ENCODE data around the gene PRRX2. TPM values are rescaled to one million over a fixed set of nuclear protein-coding genes. Genes with fewer than 3 reads are reported as not detected.

The PRRX2 gene
- total RNA-seq, 1 experiment from 2014 or later, result 0.29 TPM

DNA sequence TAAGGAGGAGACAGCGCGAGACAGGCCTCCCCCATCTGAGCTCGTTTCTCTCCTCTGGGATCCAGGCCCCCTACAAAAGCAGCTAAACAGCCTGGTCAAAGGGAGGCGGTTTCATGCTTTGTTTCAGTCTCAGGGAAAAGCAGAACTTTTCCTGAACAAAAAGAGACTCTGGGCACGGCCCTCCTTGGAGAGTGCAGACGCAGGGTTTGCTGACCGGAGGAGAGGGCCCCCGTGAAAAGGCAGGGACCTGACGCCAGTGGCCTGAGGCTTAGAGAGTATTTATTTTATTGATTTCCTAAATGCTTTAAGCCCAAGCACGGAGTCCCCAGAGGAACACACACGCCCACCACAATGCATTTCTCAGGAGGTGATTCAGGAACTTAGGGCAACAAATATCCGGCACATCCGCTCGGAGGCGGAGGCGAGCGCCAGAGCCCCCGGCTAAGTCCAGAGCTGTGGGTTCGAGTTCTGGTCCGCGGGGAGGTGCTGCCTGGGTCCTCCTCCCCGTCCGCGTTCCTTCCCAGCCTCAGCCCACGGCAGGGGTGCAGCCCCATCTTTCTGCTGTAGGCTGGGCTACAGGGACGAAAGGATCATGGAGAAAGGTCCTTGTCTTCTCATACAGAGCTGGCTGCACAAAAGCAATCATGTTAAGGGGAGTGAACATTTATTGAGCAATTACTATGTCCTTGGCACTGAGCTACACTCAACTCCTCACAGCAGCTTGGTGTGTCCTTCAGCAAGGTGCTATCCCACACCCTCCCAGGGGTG, 47.4 kb downstream of the PRRX2 start:
- in situ Hi-C loops (cut with HindIII; ENCODE audit: low pct_unique_long_range_greater_than_20kb, low sequenced_read_pairs), result no loop called here
- peak; percentile 30 for DNase-seq (ENCODE audit: low read depth, low spot score)

DNA sequence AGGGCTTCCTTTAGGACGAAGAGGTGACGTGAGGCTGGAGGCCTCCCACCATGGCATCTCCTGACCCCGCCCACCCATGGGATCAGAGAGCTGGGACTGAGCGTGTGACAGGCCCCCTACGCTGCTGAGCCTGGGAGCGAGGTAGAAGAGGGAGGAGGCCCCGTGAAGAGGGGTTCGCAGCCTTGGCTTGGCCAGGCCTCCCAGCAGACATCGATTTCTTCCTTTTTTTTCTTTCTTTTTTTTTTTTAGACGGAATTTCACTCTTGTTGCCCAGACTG, 47.9 kb downstream of the PRRX2 start:
- DNase-seq (ENCODE audit: low read depth, low spot score), result no peak
- in situ Hi-C loops (cut with HindIII; ENCODE audit: low pct_unique_long_range_greater_than_20kb, low sequenced_read_pairs), result no loop called here

DNA sequence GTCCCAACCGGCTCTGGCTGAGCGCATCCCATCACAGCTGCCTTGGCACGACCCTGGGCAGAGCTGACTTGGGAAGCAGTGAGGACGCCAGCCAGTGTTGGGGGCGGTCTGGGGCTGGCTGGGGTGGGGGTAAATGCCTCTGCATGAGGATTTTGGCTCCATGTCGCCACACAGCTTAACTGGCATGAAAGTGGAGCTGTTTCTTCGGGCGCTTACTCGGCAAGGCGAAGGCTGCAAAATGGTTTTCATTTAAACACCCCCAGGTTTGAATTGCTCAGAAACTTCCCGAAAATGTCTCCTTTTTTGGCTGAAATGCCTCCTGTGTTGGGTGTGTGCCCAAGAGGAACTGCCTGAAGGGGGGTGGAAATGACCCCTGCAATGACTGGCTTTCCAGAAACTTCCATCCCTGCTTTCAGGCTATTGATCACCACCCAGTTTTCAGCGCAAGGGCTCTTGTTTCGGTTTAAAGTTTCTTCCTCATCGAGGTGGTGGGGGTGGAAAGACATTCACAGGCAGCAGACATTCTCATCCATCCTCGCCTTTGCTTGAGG, 49.1 kb downstream of the PRRX2 start:
- in situ Hi-C loops (cut with HindIII; ENCODE audit: low pct_unique_long_range_greater_than_20kb, low sequenced_read_pairs), result no loop called here
- DNase-seq (ENCODE audit: low read depth, low spot score), result no peak

GRCh38 chr9:129716091-129716490, 50.6 kb downstream of the PRRX2 start:
- DNase-seq (ENCODE audit: low read depth, low spot score), result peak; percentile 41
- in situ Hi-C loops (cut with HindIII; ENCODE audit: low pct_unique_long_range_greater_than_20kb, low sequenced_read_pairs), result no loop called here

DNA sequence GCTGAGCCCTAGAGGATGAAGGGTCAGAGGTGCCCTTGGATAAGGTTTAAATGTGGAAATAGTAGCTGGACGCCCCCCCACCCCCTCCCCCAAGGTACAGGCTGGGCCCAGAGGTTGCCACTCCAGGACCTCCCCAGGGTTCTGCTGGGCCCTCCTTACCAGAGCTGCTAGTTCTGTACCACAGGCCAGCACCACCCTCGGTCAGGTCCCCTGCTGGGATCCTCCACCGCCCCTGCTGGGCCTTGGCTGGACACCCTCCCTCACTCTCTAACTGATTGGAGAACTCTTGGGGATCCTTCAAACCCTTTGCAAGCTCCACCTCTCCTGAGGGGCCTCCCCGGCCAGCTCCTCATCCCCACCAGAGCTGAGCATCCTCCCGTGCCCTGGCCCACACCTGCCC, 52.5 kb downstream of the PRRX2 start:
- no peak for DNase-seq (ENCODE audit: low read depth, low spot score)
- in situ Hi-C loops (cut with HindIII; ENCODE audit: low pct_unique_long_range_greater_than_20kb, low sequenced_read_pairs), result no loop called here

- DNase-seq (ENCODE audit: low read depth, low spot score), result no peak
- in situ Hi-C loops (cut with HindIII; ENCODE audit: low pct_unique_long_range_greater_than_20kb, low sequenced_read_pairs), result no loop called here
Observed at GRCh38 chr9:129718647-129719046, 53.2 kb downstream of the PRRX2 start.

- in situ Hi-C loops (cut with HindIII; ENCODE audit: low pct_unique_long_range_greater_than_20kb, low sequenced_read_pairs), result no loop called here
Observed at GRCh38 chr9:129719135-129719534, 53.7 kb downstream of the PRRX2 start.

DNA sequence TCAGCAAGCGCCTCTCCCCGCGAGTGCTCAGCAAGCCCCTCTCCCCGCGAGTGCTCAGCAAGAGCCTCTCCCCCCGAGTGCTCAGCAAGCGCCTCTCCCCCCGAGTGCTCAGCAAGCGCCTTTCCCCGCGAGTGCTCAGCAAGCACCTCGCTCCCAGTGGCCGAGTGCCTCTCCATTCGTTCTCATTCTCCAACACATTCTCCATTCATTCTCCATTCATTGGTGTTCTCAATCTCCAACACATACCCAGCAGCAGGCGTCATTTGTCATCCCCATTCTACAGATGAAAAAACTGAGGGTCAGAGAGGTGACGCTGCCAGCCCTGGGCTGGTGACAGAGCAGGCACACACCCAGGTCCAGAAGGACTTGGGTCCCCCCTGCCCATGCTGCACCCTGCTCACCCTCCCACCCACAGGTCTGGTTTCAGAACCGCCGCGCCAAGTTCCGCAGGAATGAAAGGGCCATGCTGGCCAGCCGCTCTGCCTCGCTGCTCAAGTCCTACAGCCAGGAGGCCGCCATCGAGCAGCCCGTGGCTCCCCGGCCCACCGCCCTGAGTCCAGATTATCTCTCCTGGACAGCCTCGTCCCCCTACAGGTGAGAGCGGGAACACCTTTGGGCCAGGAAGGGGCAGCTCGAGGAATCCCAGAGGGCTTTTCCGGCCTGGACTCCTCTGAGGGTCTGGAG, 54.9 kb downstream of the PRRX2 start:
- in situ Hi-C loops (cut with HindIII; ENCODE audit: low pct_unique_long_range_greater_than_20kb, low sequenced_read_pairs), result no loop called here
- peak; percentile 28 for DNase-seq (ENCODE audit: low read depth, low spot score)

More at GRCh38 chr9:129719135-129719534, 53.7 kb downstream of the PRRX2 start:
- no peak for DNase-seq (ENCODE audit: low read depth, low spot score)

- DNase-seq (ENCODE audit: low read depth, low spot score), result peak; percentile 60
- in situ Hi-C loops (cut with HindIII; ENCODE audit: low pct_unique_long_range_greater_than_20kb, low sequenced_read_pairs), result no loop called here
Observed at GRCh38 chr9:129720865-129721545, 55.6 kb downstream of the PRRX2 start.

- no peak for DNase-seq (ENCODE audit: low read depth, low spot score)
- in situ Hi-C loops (cut with HindIII; ENCODE audit: low pct_unique_long_range_greater_than_20kb, low sequenced_read_pairs), result no loop called here
Observed at GRCh38 chr9:129722913-129723312, 57.5 kb downstream of the PRRX2 start.

DNA sequence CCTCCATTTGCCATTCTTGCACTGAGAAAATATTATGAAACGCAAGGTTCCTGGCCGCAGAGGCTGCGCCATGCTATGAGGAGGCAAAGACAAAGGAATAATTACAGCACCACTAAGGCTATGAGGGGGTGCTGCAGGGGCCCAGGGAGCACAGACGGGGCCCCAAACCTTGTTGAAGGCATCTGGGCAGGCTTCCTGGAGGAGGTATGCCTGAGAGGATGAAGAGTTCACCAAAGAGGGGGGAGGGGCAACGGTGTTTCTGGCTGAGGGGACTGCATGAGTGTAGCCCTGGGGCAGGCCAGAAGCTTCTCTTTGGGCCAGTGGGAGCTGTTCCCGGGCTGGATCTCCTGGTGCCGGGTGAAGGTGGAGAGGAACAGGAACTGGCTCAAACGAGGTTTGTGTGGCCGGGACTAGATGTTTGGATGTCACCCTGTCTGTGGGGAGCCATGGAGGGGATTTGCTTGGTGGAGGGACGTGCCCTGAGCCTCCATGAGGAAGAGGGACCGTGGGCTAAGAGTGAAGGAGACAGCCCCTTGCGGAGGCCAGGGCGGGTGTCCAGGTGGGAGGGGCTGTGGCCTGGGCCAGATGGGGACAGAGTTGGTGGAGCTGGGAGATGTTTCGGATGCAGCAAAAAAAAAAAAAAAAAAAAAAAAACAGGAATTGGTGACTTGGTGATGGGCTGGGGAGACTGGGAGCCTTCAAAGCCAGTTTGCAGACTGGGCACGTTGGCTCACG, 59.2 kb downstream of the PRRX2 start:
- in situ Hi-C loops (cut with HindIII; ENCODE audit: low pct_unique_long_range_greater_than_20kb, low sequenced_read_pairs), result no loop called here
- DNase-seq (ENCODE audit: low read depth, low spot score), result no peak

DNA sequence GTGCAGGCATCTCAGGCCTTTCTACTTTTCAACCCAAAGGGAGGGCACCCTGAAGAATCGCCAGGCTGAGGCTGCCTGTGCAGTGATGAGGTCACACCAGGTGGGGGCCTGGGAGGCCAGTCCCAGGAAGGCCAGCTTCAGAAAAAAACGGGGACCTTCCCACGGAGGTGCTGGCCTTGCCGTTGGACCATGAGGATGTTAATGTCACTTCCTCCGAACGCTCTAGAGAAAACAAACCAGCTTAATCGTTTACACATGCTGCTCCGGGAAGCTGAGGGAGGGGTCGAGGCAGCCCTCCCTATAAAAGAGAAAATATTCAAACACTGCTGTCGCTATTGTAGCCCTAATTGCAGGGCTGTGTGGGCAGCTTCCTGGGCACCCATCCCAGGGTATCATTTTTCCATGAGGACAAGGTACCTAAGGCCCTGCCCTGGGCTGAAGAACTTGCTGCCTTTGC, 60.4 kb downstream of the PRRX2 start:
- in situ Hi-C loops (cut with HindIII; ENCODE audit: low pct_unique_long_range_greater_than_20kb, low sequenced_read_pairs), result no loop called here
- no peak for DNase-seq (ENCODE audit: low read depth, low spot score)

GRCh38 chr9:129726322-129727160, 61.1 kb downstream of the PRRX2 start:
- in situ Hi-C loops (cut with HindIII; ENCODE audit: low pct_unique_long_range_greater_than_20kb, low sequenced_read_pairs), result no loop called here
- peak; percentile 92 for DNase-seq (ENCODE audit: low read depth, low spot score)

DNA sequence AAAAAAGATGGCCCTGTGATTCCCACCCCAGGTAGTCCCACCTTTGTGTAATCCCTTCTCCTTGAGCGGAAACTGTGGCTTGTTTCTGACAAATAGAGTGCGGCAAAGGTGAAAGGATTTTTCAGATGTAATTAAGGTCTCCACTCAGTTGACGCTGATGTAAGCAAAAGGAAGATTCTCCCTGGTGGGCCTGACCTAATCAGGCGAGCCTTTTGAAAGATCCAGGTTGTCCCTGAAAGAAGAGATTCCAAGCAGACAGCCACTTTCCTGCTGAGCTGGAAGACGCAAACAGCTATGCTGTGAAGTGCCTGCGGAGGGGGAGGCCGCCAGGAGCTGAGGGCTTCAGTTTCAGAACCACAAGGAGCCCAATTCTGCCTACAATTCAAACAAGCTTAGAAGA, 63.3 kb downstream of the PRRX2 start:
- in situ Hi-C loops (cut with HindIII; ENCODE audit: low pct_unique_long_range_greater_than_20kb, low sequenced_read_pairs), result no loop called here
- no peak for DNase-seq (ENCODE audit: low read depth, low spot score)

DNA sequence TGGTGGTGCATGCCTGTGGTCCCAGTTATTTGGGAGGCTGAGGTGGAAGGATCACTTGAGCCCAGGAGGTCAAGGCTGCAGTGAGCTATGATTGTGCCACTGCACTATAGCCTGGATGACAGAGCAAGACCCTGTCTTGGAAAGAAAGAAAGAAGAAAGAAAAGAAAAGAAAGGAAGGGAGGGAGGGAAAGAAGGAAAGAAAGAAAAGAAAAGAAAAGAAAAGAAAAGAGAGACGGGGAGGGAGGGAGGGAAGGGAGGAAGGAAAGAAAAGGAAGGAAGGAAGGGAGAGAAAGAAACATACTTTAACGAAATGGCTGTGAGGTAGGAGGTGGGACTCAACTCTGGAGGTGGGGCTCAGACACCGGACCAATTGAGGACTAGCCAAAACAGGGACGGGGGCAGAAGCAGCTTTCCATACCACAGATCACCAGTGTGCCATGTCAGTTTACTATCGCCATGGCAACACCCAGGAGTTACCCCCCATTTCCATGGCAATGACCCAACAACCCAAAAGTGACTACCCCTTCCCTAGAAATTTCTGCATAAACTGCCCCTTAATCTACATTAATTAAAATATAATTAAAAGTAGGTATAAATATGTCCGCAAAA, 66.1 kb downstream of the PRRX2 start:
- in situ Hi-C loops (cut with HindIII; ENCODE audit: low pct_unique_long_range_greater_than_20kb, low sequenced_read_pairs), result no loop called here
- DNase-seq (ENCODE audit: low read depth, low spot score), result no peak

GRCh38 chr9:129732100-129732499, 66.7 kb downstream of the PRRX2 start:
- DNase-seq (ENCODE audit: low read depth, low spot score), result no peak
- in situ Hi-C loops (cut with HindIII; ENCODE audit: low pct_unique_long_range_greater_than_20kb, low sequenced_read_pairs), result no loop called here

All from SK-MEL-5 (cell line).